Suppressor macrophage treated with lipopolysaccharide for 1 hour (primary cell): Measurements from ENCODE around the gene FGF14.
A peak's percentile ranks its signal among the peaks of the same experiment; 100 is the strongest.

ENCODE experiments used
- DNase-seq, 3 donors: peaks; one replicate each; pipeline ENCODE4 v3.0.0-alpha.2; 2020 to 2022

The FGF14 gene

GRCh38 chr13:102401766-102402165 is at the start of gene FGF14:
Gene FGF14, minus strand, starts transcription at chr13:102402048.
- no peak for DNase-seq

GRCh38 chr13:102443249-102443648 is 41.4 kb upstream of the FGF14 start:
- no peak for DNase-seq

GRCh38 chr13:102441085-102441484 is 39.2 kb upstream of the FGF14 start:
- DNase-seq, result no peak

- no peak for DNase-seq
Observed at GRCh38 chr13:102440259-102440936, 38.5 kb upstream of the FGF14 start.

GRCh38 chr13:102422690-102423089 is 20.8 kb upstream of the FGF14 start:
- DNase-seq, result no peak

GRCh38 chr13:102405499-102406100 is 3.8 kb upstream of the FGF14 start:
- DNase-seq, result peak in 2 of 3 donors; percentile 3 to 12

- no peak for DNase-seq
Observed at GRCh38 chr13:102402290-102402689, 442 bp upstream of the FGF14 start.

- no peak for DNase-seq
Observed at GRCh38 chr13:102401265-102401664, 583 bp downstream of the FGF14 start.

- no peak for DNase-seq
Observed at GRCh38 chr13:102400675-102401145, 1.1 kb downstream of the FGF14 start.

- DNase-seq, result peak in 1 of 3 donors; percentile 4
Observed at GRCh38 chr13:102399791-102400674, 1.8 kb downstream of the FGF14 start.

- DNase-seq, result no peak
Observed at GRCh38 chr13:102395939-102396338, 5.9 kb downstream of the FGF14 start.

GRCh38 chr13:102395174-102395573 is 6.7 kb downstream of the FGF14 start:
- no peak for DNase-seq

- DNase-seq, result peak; percentile 89 to 94 (median 94)
Observed at GRCh38 chr13:102394158-102395053, 7.4 kb downstream of the FGF14 start.

GRCh38 chr13:102392481-102393209 is 9.2 kb downstream of the FGF14 start:
- peak; percentile 15 to 50 (median 48) for DNase-seq

- DNase-seq, result no peak
Observed at GRCh38 chr13:102386461-102386860, 15.4 kb downstream of the FGF14 start.

GRCh38 chr13:102380012-102380411 is 21.8 kb downstream of the FGF14 start:
- no peak for DNase-seq

- DNase-seq, result no peak
Observed at GRCh38 chr13:102376318-102376717, 25.5 kb downstream of the FGF14 start.

- no peak for DNase-seq
Observed at GRCh38 chr13:102374726-102375125, 27.1 kb downstream of the FGF14 start.

- no peak for DNase-seq
Observed at GRCh38 chr13:102374233-102374632, 27.6 kb downstream of the FGF14 start.

GRCh38 chr13:102373221-102373620 is 28.6 kb downstream of the FGF14 start:
- no peak for DNase-seq

- DNase-seq, result no peak
Observed at GRCh38 chr13:102369302-102369701, 32.5 kb downstream of the FGF14 start.

GRCh38 chr13:102367836-102368235 is 34.0 kb downstream of the FGF14 start:
- no peak for DNase-seq
